NOMO-1 treated with dmso at 0.1 percent for 144 hours (cell line): Measurements from ENCODE around the gene LGR6.
"Not testable (repeated sequence)": the region's sequence is repeated elsewhere in the genome, so short reads cannot be mapped to it uniquely, and the experiment has no call there.

ENCODE experiments used
- DNase-seq: peaks from one replicate; lab custom pipeline; 2025; ENCODE audit not compliant: unreplicated experiment; lab: John Stamatoyannopoulos, UW

Gene LGR6

DNA sequence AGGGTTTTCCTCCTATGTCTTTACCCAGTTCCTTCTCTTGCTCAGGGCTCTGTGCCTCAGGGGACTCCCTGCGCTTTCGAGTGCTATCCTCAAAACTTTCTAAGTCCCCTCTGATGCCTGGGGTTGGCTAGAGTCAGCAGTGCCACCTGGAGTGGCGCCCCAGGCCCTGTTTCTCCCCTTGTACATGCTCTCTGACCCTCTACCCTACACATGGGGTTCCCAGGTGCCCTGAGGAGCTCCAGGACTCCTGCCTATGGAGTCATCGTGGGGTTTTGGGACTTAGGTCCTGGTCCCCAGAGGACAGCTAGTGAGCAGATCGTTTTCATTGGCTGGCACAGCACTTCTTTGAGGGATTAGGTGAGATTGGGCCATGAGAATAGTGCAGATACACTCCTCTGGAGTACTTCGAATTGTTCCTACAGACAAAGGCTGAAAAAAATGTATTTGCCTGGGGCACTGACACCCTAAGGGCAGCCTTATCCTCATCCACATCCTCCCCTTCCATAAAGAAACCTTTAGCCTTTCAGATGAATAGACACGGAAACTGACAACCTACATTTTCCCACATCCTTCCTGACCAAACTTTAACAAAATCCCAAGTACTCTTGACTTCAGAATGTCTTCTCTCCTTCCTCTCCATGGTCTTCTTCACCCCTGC lies 41.5 kb downstream of the LGR6 start:
- no peak for DNase-seq

DNA sequence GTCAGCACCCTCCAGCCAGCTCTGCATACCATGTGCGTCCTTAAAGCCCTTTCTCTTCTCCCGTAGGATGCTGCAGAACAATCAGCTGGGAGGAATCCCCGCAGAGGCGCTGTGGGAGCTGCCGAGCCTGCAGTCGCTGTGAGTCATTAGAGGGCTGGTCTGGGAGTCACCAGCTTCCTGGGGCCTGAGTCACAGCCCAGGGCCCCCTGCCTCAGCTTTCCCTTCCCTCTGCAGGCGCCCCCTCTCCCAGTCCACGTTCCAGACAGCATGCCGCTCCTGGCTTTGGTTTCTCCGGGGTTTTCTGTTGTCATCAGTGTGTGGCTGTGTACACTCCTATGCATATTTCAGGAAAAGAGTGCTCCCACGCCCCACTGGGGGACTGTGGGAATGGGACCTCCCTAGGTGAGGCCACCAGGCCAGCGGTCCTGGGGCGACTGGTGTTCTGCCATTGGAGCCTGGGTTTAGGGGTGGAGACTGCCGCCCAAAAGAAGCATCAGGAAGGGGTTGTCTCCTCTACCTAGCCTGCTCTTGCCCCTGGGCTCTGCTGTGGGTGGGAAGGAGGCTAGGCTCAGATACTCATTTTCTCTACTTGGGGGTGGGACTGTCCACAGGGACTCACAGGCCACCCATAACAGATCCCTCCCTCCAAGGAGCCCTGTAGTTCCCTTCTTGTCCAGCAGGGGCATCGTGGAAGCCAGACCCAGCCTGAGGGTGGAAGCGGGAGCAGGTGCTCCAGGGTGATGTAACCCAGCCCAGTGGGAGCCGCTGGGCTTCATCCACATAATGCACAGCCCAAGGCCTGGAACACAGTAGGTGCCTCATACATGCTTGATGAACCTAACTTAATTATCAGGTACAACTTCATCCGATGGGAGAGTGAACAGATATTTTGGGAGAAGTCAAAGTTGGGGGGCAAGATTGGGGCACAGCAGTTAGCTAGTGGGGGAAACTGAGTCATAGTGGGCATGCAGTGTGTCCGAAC lies 42.5 kb downstream of the LGR6 start:
- DNase-seq: peak; percentile 45

DNA sequence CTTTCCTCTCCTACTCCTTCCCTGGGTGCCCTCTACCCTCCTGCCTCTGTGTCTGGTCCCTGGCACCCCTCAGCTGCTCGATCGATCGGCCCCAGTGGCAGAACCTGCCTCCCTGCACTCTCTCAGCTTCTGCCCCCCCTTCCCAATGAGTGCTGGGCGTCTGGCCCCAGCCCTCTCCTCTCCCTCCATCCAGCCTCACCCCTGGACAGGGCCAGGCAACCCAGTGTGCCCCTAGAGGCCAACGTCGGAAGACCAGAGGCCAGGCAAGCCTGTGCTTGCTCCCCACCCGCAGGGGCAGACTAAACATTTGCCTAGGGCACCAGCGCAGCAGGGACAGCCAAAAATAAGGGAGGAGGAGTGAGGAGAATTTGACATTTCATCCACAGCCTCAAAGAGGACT lies 43.5 kb downstream of the LGR6 start:
- no peak for DNase-seq

DNA sequence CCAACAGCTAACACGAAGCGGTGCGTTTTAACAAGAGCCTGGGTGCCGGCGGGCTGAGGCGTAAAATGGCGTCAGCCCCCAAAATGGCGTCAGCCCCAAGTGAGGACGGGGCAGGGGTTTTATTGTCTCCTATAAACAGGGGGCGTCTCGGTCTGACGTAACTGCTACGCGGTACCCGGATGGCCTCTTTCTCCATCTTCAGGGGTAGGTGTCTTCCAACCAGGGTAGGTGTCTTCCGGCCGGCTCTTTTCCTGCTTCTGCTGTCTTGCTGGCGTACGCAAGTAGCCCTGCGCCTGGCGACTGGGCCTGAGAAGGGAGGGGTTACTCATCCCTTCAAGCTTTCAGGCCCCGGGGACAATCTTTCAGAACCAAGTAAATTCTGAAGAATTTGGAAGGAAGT lies 45.3 kb downstream of the LGR6 start:
- no peak for DNase-seq

DNA sequence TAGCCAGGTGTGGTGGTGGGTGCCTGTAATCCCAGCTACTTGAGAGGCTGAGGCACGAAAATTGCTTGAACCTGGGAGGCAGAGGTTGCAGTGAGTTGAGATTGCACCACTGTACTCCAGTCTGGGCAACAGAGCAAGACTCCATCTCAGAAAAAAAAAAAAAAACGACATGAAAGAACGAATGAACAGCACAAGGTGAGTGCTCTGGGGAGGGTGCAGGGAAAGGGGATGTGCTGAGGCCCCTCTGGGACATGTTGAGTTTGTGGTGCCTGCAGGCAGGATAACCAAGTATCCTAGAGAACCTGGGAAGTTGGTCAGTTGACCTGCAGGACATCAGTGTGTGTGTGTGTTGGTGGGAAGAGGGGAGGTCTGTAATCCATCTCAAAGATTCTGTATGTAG lies 46.6 kb downstream of the LGR6 start:
- DNase-seq: not testable (repeated sequence)

DNA sequence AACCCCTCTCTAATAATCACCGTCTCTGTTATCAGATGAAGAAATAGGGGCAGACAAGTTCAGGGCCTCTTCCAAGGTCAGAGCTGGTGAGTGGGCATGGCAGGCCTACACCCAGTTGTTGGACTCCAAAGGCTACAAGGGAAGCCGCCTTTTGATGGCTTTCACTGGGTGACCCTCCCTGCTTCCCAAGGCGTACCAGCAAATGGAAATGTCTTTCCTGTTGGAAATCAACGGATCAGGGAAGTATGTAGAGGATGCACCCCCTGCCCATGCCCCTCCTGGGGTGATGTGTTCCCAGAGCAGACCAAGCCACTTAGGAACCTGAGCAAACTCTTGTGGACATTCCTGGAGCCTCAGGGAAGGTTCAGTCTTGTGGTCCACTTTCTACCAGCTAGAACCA lies 47.4 kb downstream of the LGR6 start:
- DNase-seq: no peak

DNA sequence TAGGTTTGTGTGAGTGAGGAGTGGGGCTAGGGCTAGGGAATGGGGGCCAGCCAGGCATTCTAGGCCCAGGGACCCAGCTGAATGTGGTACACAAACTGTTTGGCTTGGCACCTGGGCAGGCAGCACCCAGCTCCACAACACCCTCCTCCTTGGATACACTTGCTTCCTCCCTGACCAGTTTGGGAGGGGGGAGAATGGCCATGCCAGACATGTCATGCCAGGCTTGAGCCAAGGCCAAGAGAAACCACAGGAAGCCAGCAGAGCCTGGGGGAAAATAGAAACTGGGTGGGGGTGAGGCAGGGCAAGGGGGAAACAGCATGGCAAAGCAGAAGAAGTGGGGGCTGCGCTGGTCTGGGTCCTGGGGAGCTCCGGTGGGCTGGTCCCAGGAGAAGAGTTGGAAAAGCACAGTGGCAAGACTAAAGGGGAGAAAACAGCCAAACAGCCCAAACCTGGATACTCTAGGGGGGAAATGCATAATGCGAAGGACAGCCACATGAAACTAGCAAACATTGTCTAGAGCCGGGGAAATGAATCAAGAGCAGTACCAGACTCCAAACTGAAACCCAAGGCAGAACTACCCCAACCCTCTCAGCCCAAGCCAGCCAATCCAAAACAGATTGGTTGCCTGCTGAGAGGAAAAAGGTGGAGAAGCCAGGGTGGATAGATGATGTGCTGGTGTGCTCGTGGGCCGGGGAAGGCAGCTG lies 47.9 kb downstream of the LGR6 start:
- no peak for DNase-seq

DNA sequence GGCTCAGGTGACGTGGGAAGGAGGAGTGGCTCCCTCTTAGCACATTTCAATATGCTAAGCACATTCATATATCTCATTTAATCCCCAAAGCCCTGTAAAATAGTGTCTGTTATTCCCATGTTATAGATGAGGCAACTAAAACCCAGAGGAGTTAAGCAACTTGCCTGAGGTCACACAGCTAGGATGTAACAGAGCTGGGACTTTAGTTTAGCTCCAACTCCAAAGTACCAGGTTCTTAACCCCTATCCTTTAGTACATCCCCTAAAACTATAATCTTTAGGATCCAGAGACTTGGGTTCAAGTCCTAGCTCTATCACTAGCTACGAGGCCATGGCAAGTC lies 48.5 kb downstream of the LGR6 start:
- DNase-seq: no peak

DNA sequence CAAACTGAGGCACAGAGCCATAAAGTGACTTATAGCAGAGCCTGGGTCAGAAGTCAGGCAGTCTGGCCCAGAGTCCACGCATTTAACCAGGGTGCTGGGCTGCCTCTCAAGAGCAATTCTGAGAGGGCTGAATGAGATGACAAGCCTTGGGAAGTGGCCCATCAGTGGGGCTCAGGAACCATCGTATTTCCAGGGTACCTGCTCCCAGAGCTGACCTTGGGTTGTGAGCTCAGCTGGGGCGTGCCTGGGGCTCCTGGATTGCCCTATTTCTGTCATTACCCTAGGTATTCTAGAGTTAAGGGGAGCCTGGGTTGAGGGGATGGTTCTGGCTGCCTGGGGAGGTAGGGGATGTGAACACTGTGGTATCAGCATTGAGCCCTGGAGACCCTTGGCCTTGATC lies 49.4 kb downstream of the LGR6 start:
- DNase-seq: no peak

DNA sequence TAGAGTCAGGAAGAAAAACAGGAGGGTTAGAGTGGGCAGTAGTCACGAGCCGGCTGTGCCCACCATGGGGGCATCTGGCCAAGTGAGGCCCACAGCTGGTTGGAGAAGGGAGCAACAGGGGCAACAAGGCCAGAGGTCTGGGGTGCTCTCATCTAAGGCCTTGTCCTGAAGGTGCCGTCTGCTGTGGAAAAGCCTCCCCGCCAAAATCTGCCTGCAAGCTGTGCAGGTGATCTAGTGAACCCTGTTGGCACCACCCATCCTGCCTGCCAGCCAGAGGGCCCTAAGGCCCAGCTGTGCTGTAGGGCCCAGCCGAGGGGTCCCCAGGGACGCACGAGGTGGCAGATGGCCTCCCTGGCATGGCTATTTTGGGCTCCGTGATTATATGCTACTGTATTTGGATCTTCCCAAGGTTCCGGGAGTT lies 51.3 kb downstream of the LGR6 start:
- DNase-seq: no peak

DNA sequence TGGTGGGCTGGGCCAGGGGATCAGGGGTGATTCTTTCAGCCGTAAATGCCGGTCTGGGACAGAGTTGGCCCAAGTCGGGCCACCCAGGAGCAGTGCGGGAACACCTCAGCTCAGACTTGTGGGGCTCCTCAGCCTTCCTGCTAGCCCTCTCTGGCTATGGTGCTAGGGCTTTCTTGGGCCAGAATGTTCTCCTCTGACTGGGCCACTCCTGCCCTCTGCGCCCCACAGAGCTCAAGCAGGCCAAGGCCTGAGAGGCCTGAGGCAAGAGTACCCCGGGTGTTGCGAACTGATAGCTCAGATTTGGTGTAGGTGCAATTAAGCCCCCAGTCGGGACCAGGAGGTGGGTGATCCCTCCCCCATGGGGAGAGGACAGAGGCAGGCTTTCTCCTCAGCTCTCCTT lies 51.8 kb downstream of the LGR6 start:
- no peak for DNase-seq

DNA sequence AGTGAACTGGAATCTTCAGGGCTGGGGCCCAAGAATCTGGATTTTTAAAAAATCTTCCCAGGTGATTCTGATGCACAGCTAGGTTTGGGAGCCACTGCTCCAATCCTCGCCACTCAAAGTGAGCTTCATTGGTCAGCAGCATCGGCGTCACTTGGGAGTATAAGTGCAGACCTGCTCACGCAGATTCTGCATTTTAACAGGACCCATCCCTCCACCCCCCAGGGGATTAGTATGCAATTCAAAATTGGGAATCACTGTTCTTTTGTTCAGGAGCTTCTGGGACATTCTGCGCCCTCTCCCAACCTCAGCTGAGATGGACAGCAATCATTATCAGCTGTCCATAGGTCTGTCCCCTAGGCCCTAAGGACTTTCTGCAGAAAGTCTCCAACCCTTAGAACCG lies 53.5 kb downstream of the LGR6 start:
- DNase-seq: no peak

DNA sequence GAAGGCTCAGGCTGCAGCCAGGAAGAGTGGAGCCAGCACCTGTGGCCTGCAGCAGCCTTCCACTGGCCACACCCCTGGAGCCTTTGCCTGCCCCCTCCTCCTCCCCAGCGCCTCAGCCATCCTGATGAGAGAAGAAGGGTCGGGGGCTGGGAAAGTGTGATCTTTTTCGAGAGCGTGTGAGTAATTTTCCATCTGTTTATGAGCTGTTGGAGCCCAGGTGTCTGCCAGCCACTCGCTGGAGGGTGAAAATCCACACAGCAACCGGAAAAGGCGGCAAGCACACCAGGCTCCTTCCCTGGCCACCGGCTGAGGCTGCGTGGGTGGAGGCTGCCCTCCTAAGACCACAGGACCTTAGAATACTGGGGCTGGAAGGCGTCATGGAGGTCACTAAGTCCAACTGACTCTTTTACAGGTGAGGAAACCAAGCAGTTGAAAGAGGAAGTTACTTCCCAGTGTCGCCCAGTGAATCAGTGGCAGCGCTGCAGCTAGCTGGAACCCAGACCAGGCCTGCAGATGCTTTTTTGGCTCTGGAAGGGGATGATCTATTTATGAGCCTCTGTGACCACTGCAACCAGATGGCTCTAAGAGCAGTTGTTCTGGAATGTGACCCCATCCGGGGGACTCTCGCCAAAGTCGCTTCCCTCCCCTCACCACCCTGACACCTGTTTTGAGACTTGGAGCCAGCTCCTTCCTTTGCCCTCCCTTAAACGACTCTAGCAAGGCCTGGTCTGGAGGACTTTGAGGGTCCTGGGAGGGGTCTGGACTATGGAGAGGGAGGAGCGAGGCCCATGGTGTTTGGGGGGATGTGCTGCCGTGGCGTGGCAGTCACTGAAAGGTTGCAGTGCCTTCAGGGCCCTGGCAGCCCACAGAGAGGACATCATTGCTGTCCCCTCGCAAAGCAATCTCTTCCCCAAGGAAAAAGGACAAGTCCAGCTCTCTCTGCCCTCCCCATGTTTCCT lies 54.5 kb downstream of the LGR6 start:
- DNase-seq: no peak

DNA sequence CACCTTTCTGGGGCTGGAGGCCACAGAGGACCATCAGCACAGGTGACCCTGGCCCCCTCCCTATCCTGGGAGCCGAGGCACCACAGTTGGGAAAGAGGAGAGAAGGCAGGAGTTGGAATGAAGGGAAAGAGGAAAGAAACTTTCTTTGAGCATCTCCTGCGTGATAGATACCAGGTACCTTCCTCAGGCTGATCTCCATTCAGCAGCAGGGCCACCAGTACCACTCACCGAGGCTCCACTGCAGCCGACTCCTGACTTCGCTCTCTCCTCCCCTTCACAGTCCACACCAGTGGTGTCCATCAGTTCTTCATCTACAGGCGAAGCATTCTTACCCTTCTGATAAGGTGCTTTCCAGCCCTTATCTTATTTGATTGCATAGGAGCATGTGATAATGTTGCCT lies 55.3 kb downstream of the LGR6 start:
- no peak for DNase-seq

DNA sequence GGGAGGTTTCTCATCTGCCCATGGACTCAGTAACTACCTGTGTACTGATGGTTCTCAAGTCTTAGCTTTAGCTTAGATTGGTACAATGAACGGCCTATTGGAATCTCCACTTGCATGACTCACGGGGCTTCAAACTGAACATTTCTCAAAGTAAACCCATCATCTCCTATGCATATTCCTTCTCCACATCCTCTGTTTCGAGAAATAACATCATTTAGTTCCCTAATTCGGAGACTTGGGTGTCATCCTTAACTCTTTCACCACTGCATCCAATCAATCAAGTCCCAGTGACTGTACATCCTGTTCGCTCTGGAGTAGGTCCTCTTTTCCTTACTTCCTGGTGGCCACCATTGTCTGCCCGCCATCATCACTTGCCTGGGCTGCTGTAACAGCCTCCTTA lies 55.8 kb downstream of the LGR6 start:
- no peak for DNase-seq

DNA sequence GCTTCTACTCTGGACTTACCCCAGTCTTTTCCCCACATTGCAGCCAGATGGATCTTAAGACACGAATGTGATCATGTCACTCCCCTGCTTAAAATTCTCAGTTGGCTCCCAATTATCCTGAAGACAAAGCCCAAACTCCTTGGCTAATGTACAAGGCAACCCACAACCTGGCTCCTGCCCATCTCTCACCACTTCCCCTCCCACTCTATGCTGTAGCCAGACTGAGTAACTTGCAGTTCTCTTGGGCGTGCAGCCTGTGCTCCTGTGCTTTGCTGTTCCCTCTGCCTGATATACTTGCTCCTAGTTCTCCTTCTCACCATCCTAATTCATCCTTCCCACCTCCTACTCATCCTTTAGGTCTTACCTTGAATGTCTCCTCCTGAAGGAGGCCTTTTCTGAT lies 56.2 kb downstream of the LGR6 start:
- no peak for DNase-seq

DNA sequence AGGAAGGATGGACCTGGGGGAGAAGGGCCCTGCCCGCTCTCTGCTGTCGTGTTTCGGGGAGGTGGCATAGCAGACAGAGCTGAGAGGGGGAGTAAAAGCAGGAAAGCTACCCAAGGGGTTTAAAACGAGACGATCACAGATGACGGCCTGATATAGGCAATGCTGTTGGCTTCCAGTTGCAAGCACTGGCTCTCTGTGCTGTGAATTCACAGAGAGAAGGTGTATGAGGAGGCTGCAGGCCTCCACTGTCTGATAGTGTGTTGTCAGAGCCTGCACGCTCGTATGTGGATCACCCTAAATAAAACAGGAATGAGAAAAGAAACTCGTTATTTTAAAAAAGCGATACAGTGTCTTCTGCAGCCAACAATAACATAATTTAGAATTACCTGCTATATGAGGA lies 57.4 kb downstream of the LGR6 start:
- no peak for DNase-seq

DNA sequence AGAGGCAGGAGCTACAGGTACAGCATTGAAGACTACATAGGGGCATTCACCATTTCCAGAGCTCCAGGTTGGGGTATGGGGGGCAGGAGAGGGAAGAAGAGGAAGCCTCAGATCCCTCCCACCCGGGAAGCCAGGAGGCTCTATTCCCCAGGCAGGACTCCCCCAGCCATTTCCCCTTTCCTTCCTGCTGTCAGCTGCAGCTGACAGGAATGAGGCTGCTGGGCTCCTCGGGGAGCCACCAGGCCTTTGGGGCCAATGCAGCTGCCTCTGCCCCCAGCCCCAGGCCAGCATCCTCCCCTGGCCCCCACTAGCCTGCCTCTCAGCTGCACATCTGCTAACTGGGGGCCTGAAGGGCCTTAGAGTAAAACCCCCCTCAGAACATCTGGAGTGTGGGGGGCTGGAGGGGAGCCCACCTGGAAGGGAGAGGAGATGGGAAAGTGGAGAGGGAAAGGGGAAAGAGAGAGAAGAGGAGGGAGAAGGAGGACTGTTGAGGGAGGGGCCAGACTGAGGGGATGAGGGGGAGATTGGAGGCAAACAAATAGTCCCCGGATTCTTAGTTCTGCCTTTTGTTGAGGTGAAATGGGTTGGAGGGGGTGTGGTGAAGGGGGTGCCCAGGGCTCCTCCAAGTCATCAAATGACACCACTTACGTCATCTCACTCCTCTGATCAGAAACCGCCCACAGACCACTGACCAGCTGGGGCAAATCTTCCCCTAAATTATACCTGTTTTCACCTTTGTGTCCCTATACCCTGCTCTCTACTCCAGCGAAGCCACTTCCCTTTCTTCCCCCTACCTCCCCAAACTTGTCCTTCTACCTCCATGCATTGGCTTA lies 58.0 kb downstream of the LGR6 start:
- no peak for DNase-seq

DNA sequence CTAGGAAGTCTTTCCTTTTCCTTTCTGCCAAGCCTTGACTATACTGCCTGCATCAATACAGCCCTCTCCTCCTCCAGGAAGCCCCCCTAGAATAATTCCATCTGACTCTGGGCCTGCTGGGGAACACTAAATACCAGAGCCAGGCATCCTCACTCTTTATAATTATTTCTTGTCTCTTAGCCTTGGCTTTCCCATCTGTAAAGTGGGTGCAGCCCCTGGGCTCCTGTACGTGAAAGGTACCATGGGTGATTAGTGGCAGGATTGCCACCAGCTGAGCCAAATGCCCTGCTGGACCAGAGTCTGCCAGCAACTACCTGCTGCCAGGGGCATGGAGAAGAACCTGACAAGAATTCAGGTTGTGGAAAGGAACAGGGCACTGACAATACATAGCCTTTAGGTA lies 58.7 kb downstream of the LGR6 start:
- no peak for DNase-seq
